Stimulated activated CD4-positive, alpha-beta T cell treated with anti-CD3 and anti-CD28 coated beads, Interleukin-4, amount 100 ng/mL, for 48 hours (primary cell): Measurements from ENCODE around the gene TRRAP.

Source experiments
- DNase-seq, 2 donors: peaks; one replicate each; pipeline ENCODE4 v3.0.0-alpha.2; 2020; ENCODE audit warnings: low read depth in 2 of 2

Gene TRRAP

GRCh38 chr7:98990356-98990755 lies 112.0 kb downstream of the TRRAP start:
- DNase-seq: no peak

GRCh38 chr7:98991141-98991540 lies 112.8 kb downstream of the TRRAP start:
- DNase-seq: no peak

DNA sequence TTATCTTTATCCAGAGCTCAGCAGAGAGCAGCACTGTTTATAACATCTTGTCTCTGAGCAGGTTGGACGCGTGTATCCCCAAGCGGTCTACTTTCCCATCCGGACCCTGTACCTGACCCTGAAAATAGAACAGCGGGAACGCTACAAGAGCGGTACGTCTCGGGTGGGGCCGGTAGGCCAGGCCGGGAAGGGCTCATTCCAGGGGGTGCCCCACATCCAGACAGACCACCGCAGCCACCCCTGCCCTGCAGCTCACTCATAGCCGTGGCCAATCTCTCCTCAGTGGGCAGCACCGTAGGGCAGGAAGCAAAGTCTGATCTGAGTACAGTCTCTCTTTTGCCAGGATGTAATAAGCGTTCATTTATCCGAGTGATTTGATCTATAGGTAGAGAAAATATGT lies 113.7 kb downstream of the TRRAP start:
- no peak for DNase-seq

DNA sequence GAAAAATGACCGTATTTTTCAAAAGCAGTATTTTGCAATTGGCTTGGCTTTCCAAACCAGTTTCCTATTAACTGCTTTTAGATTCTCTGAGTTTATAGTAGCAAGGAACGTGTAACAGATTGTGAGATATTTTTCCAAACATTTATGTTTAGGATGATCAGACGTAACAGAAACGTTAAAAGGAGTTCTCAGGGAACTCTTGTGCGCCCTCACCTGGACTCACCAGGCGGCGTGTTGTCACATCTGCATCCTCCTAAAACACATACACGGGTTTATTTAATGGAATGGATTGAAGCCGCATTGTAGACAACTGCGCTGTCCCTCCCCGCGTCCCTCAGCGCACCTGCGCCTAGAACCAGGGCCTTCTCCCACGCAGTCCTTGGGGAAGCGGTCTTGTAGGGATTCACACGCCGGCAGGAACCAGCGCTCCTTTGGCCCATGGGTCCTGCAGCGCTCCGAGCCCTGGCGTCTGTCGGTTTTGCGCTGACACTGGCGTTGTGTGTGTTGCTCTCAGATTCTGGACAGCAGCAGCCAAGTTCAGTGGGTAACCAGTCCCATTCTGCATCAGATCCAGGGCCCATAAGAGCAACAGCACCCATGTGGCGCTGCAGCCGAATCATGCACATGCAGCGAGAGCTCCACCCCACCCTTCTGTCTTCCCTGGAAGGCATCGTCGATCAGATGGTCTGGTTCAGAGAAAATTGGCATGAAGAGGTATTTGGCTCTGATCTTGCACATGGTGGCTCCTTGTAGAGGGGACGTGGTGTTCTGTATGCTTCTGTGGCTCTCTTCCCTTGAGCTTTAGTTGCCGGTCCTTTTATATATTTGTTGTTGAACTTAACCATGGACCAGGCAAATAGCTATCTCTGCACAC lies 114.9 kb downstream of the TRRAP start:
- no peak for DNase-seq

GRCh38 chr7:98994046-98994944 lies 116.0 kb downstream of the TRRAP start:
- DNase-seq: no peak

DNA sequence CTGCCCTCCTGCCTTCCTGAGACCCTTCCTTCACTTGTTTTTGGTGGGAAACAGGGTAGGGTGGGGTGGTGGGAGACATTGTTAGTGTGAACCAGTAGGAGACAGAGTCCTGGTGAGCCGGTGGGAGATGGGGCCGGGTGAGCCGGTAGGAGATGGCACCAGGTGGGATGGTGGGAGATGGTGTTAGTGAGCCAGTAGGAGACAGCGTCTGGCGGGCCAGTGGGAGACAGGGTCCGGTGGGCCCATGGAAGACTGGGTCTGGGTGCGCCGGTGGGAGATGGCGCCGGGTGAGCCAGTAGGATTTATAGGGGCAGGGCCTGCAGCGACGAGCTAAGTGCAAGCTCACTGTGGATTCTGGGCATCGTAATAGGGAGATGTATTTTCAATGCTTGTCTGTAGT lies 116.8 kb downstream of the TRRAP start:
- DNase-seq: no peak

DNA sequence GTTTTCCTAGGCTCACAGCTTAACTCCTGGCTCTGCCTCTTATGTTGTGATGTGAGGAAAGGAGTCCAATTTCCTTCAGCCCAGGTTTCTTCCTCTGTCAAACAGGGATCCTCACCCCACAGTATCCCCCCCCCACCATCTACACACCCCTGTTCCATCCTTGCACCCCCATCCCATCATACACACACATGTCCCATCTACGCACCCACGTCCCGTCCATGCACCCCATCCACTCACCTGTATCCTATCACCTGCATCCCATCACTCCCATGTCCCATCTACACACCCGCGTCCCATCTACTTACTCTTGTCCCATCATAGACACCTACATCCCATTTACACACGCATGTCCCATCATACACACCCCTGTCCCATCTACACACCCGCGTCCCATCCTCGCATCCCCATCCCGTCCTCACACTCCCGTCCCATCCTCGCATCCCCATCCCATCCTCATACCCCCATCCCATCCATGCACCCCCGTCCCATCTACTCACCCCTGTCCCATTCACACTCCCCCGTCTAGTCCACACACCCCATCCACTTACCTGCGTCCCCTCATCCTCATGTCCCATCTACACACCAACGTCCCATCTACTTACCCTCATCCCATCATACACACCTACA lies 117.3 kb downstream of the TRRAP start:
- DNase-seq: no peak

DNA sequence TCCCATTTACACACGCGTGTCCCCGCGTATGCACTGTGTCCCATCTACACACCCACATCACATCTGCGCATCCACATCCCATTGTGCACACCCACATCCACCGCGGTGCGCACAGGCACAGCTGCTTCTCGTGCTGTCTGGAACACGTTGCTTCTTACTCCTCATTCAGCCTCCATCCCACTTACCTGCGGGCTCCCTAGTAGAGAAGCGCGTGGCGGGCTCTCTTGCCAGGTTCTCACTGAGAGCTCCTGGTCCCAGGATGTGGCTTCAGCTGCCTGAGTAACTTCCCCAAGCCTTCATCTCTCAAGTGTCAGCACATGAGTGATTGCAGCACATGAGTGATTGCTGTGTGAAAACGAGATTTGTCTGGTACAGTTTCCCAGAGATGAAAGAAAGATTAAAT lies 117.8 kb downstream of the TRRAP start:
- no peak for DNase-seq

DNA sequence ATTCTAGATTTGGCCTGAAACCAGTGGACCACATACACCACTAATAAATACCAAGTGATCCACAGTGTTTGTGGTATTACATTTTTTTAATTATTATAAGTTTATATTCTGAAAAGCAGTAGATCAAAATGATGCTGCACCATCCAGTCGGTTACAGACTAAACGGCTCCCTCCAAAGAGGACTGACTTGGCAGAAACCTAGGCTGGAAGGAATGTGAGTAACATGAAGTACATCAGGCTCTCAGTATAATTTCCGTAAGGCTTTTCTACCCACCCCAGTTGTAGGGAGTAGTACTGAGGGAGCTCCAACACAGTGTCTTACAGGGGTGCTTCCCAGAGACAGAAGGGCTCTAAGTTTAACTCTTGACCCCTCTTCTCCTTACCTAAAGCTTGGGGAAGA lies 119.5 kb downstream of the TRRAP start:
- no peak for DNase-seq

DNA sequence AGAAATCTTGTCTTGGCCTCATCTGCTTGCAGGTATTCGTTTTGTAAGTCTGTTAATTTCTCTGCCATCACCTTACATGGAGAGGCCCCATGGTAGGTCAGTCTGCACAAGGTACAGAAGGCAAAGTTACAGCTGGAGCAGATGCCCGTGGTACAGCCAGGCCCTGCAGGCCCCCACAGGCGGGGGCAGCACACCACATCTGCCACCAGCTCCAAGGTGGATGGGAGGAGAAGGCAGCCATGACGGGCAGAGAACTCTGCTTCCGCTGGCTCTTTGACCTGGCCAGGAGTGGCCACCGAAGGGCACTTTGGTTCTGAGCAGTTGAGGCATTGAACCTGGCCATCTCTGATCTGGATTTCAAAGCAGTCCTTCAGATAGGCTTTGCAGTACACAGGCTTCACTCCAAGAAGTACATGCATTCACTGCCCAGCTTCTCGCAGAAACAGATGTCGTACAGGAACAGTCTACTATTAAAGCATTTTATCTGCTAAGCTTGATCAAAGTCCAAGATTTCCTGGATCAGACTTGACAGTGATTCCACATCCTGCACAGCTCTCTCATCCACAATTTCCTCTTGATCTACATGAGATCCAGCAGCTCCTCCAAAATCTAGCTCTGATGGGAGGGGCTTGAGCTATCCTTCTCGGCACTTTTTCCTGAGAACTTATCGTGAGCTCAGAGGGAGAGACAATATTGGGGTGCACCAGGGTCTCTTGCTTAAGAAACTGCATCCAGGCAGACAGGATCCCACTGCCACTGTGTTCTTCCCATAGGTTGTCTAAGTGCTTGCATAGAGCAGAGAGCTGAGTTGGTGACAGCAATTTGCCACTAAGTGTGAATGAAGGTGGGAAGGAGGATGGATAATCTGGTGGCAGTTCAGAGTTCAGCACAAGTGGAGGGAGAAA lies 120.7 kb downstream of the TRRAP start:
- no peak for DNase-seq

GRCh38 chr7:99000196-99000903 lies 122.0 kb downstream of the TRRAP start:
- no peak for DNase-seq

DNA sequence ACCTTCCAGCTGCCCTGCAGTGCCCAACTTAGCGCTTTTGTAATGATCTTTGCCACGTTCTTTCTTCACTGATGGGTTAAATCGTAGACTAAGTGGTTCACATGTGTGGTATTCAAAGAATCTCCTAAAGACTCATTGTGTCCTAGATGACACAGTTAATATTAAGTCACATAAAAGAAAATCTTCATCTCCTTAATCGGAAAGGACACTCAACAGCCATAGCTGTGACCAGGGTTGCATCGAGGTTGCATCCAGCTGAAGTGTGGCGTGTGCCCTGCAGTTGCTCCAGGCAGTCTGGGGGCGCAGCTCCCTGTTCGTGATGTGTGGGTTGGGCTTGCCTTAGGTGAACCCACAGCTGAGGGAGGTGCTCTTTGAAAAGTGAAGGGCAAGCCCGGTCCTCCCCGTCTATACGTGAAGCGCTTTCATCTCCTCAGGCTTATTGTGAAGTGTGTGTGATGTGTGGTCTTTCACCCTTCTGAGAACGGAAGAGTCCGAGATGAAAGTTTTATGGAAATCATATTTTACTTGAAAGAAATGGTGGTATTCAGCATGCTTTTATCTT lies 122.7 kb downstream of the TRRAP start:
- no peak for DNase-seq

DNA sequence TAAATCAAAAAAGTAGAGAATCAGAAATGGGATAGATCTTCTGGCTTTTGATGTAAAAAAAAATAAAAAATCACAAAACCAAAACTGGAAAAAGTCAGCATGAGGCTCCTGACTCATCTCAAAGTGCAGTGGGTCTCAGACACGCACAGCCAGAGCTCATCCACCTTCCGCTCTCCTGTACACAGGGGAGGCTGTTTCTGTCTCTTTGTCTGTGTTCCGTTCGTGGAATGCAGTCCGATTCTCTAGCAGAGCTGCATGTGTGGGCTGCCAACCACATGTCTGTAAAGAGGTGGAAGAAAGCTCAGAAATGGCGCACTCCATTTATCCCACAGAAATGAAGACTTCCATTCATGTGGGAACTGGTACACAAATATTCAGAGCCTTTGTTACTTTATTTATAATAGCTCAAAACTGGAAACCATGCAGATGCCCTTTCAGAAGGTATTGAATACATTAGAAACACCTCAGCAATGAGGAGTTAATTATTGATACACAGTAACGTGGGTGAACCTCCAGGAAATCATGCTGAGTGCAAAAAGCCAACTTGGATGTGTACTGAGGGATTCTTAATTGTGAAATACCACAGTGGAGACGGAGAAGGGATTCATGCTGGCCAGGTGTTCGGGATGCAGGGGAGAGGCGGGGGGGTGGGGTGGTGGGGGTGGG lies 123.3 kb downstream of the TRRAP start:
- DNase-seq: no peak

DNA sequence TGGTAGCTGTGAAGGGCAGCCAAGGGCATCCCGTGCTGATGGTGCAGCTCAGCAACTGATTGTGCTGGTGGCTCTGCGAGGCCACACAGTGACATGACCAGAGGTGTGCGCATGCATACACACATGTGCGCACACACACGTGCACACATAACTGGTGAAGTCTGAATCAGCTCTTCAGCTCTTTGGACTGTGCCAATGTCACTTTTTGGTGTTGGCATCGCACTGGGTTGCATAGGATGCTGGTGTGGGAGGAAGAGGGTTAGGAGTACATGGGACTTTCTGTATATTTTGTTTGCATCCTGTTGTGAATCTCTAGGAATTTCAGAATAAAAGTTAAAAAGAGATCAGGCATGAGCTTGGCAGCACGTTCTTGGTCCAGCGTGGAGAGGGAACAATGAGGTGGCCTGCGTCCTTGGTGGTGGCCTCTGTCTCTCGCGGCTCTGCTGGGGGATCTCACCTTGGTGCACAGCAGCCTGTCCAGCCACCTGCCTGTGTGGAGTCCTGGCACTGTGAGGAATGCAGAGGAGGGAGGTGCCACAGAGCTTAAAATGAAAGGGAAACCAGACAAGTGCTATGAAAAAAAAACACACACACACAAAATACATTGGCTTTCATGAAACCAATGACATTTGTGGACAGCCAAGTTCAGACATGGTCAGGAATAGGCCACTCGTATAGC lies 124.0 kb downstream of the TRRAP start:
- no peak for DNase-seq

DNA sequence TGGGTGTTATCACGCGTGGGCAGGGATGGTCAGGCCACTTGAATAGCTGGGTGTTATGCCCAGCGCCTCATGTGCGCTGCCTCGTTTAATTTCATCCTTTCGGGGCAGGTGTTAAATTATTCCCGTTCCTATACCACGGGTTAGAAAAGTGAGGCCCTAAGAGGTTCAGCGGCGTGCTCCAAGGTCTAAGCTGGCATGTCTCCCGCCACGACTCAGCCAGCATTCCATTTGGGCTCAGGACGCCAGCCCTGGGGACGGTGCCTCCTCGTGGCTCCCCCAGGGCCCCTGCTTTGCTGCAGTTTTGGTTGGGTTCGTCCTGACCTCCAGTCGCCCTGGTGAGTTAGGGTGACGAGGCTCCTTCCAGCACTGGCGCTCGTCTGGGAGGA lies 124.5 kb downstream of the TRRAP start:
- DNase-seq: no peak

DNA sequence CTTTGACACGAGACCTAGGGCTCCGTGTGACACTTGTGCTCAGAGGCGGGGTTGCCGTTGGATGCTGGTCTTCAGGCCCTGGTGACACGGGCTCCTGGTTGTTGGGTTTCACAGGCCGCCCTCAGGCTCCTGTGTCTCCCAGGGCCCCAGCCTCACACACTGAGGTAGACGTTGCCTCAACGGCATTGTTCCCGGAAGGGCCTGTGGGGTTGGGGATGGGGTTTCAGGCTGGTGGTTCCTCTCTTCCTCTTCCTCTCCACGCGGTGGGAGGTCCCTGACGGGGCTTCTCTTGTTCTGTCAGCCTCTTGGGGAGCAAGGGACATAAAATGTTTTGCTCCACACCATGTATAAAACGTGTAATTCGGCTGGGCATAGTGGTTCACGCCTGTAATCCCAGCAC lies 125.1 kb downstream of the TRRAP start:
- DNase-seq: no peak

DNA sequence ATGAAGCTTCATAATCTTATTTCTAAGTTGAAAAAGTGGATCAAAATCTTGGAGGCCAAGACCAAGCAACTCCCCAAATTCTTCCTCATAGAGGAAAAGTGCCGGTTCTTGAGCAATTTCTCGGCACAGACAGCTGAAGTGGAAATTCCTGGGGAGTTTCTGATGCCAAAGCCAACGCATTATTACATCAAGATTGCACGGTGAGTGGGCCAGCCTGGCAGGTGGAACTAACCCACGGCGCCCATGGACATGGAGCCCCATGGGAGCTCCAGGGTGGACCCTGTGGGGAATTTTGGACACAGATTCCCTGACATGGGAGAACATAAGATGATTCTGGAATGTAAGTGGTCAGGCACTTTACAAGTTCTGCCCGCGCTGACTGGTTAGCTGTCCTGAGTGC lies 125.9 kb downstream of the TRRAP start:
- no peak for DNase-seq

DNA sequence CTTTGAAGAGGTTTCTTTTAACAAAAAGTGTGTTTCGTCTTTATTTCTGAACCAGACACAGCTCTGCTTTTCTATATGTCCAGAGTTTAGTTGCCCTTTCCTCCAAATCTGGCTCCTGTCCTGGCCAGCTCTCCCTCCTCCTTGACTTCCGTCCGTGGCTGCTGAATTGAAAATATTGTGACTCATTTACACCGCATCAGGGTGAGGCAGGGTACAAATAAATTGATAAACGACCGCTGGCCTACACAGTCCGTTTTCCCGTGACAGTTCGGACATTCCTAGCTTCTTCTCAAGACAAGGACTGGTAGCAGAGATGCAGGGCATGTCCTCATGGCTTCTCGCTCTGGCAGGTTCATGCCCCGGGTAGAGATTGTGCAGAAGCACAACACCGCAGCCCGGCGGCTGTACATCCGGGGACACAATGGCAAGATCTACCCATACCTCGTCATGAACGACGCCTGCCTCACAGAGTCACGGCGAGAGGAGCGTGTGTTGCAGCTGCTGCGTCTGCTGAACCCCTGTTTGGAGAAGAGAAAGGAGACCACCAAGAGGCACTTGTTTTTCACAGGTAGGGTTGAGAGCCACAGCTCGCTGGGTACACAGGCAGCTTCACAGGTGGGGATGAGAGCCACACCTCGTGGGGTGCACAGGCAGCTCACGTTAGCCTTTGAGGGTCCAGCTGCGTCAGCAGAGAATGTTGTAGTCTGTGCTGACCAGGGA lies 126.6 kb downstream of the TRRAP start:
- DNase-seq: no peak

DNA sequence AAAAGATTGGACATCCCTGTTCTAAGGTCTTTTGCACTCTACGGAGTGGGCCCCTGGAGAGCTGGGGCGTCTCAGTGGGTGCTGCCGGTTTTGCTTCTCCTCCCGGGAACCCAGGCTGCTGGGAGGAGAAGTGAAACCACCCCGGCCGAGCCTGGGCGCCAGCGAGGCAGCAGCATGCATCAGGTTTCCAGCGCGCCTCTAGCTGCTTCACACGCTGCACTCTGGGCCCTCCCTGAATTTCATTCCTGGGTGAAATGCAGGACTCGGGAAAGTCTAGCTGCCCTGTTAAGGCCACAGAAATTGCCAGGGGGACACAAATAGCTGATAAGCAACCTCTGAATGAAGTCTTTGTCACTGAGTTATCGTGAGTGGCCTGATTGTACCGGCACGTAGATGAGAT lies 127.4 kb downstream of the TRRAP start:
- no peak for DNase-seq
